WTC11 (cell line): ENCODE measurements around the gene PPP5C.

Experiments used
- ATF3 ChIP-seq: sonication (generic); formaldehyde crosslinking; conservative IDR thresholded peaks from 2 replicates; pipeline ENCODE4 v1.8.1; 2022; ENCODE audit warnings: mild to moderate bottlenecking, missing genetic modification reagents
- CREB1 ChIP-seq: sonication (generic); formaldehyde crosslinking; IDR thresholded peaks from 2 replicates; pipeline ENCODE4 v1.8.0; 2023; ENCODE audit warnings: mild to moderate bottlenecking, missing genetic modification reagents
- CTCF ChIP-seq: fragments of 200-600 bp; IDR thresholded peaks from 2 replicates; pipeline ENCODE4 v1.8.0; 2022; ENCODE audit warnings: antibody characterized with exemption
- E2F4 ChIP-seq: sonication (generic); formaldehyde crosslinking; IDR thresholded peaks from 2 replicates; pipeline ENCODE4 v1.8.1; 2022; ENCODE audit warnings: low read depth, mild to moderate bottlenecking, moderate library complexity, missing genetic modification reagents, borderline replicate concordance
- GABPB1 ChIP-seq: sonication (generic); formaldehyde crosslinking; IDR thresholded peaks from 2 replicates; pipeline ENCODE4 v1.8.1; 2023; ENCODE audit warnings: mild to moderate bottlenecking, missing genetic modification reagents
- JUN ChIP-seq: sonication (generic); formaldehyde crosslinking; IDR thresholded peaks from 2 replicates; pipeline ENCODE4 v1.8.0; 2023; ENCODE audit warnings: mild to moderate bottlenecking, missing genetic modification reagents
- MAX ChIP-seq: sonication (generic); formaldehyde crosslinking; IDR thresholded peaks from 2 replicates; pipeline ENCODE4 v1.8.0; 2022; ENCODE audit warnings: mild to moderate bottlenecking, missing genetic modification reagents
- MYBL2 ChIP-seq: sonication (generic); formaldehyde crosslinking; IDR thresholded peaks from 2 replicates; pipeline ENCODE4 v1.8.1; 2023; ENCODE audit warnings: mild to moderate bottlenecking, moderate library complexity, missing genetic modification reagents
- PRDM15 ChIP-seq: sonication (generic); formaldehyde crosslinking; IDR thresholded peaks from 2 replicates; pipeline ENCODE4 v1.8.0; 2022; ENCODE audit warnings: missing genetic modification reagents
- PREB ChIP-seq: sonication (generic); formaldehyde crosslinking; IDR thresholded peaks from 2 replicates; pipeline ENCODE4 v1.8.1; 2022; ENCODE audit warnings: mild to moderate bottlenecking, missing genetic modification reagents, moderate library complexity, borderline replicate concordance
- TEAD4 ChIP-seq: sonication (generic); formaldehyde crosslinking; IDR thresholded peaks from 2 replicates; pipeline ENCODE4 v1.8.0; 2022; ENCODE audit warnings: mild to moderate bottlenecking, missing genetic modification reagents
- TP53 ChIP-seq: sonication (generic); formaldehyde crosslinking; IDR thresholded peaks from 2 replicates; pipeline ENCODE4 v1.8.1; 2023; ENCODE audit warnings: mild to moderate bottlenecking, missing genetic modification reagents
- ZBTB21 ChIP-seq: sonication (generic); formaldehyde crosslinking; IDR thresholded peaks from 2 replicates; pipeline ENCODE4 v1.8.1; 2023; ENCODE audit warnings: mild to moderate bottlenecking, missing genetic modification reagents, borderline replicate concordance

- TF ChIP-seq JUN (CRISPR knock-in tag) = no peak
- no peak for TF ChIP-seq ATF3 (CRISPR knock-in tag)
- no peak for TF ChIP-seq GABPB1
- TF ChIP-seq MAX = no peak
- no peak for TF ChIP-seq E2F4 (CRISPR knock-in tag)
- no peak for TF ChIP-seq PRDM15
- TF ChIP-seq CTCF = no peak
- TF ChIP-seq MYBL2 (CRISPR knock-in tag) = no peak
- TF ChIP-seq TP53 (CRISPR knock-in tag) = no peak
- TF ChIP-seq ZBTB21 (CRISPR knock-in tag) = no peak
- no peak for TF ChIP-seq CREB1 (CRISPR knock-in tag)
- TF ChIP-seq TEAD4 = no peak
- no peak for TF ChIP-seq PREB (CRISPR knock-in tag)
These were observed 47.2 kb upstream of the PPP5C start for GRCh38 chr19:46299695-46300094.
